ENCODE measurements around the gene TTYH3. TPM values are rescaled to one million over a fixed set of nuclear protein-coding genes. Genes with fewer than 3 reads are reported as not detected.

The TTYH3 gene
- total and polyA plus RNA-seq, 2 of the 13 experiments (the other 11 are each of a cell fraction or from before 2014, with no cell fraction given), result 26.3 to 50.0 TPM

DNA sequence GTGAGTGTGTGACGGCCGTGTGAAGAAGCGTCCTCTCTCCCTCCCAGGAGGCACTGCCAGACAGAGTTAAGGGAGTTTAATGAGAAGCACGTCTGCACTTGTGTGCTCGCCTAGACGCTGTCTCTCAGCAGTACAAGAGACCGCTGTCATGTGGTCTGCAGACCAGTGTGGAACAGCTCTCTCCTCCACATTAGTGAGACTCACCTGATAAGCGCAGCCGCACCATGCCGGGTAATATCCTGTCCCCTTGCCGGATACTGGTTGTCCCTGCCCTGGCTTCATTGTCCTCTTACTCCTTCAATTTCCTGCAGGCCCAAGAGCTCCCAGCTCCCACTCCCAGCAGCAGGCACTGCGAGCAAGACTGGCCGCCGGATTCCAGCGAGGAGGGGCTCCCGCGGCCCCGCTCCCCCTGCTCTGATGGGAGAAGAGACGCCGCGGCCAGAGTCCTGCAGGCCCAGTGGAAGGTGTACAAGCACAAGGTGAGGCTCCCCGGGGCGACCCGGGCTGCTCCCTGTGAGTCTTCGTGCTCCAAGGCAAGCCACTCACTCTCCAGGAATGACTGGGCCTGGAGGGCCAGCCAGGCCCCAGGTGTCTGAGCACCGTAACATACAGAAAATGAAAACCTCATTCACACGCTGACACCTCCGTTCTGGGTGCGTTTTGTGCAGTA is 33.5 kb upstream of the TTYH3 start:
- no peak overlapping the region for H3K4me3 ChIP-seq (replicated peaks in 1 of 3; ENCODE audit: insufficient read depth in 1 of 3, low read depth in 2 of 3, low read length in 3 of 3)
- no peak overlapping the region for H3K27ac ChIP-seq (ENCODE audit: extremely low read length, insufficient read depth, low read length)
- in situ Hi-C loops (cut with HindIII; ENCODE audit: extremely low pct_ligation_motif_present, low pct_unique_long_range_greater_than_20kb) (no loop called here), intact Hi-C loops (cut with micrococcal nuclease; ENCODE audit: unreplicated experiment) (no loop called here)
- DNase-seq (ENCODE audit: low spot score), result no peak
- H3K79me2 ChIP-seq (ENCODE audit: insufficient read depth, low read length), result no peaks in the 10 kb centered on the region
- no TSS peak for BruUV-seq (replicated peaks)
- H3K4me2 ChIP-seq (ENCODE audit: low read depth, low read length), result no peak overlapping the region
- CTCF ChIA-PET (ENCODE audit: low intra/inter-chr PET ratio, low total read pairs), result no interaction called here
- no peaks in the 10 kb centered on the region for H4K20me1 ChIP-seq (ENCODE audit: insufficient read depth, low read length)
- WGBS (ENCODE audit: low lambda C conversion rate), result 98% methylated on average over 19 of the region's 29 CpGs
- no peaks in the 10 kb centered on the region for H3K27me3 ChIP-seq (ENCODE audit: control insufficient read depth in 1 of 2, insufficient read depth in 2 of 2, low read length in 2 of 2)
- FAIRE-seq, result no peak
- no peak for ATAC-seq
- no peak overlapping the region for H3K9ac ChIP-seq (ENCODE audit: insufficient read depth, low read depth, low read length)
- POLR2A ChIA-PET, result no interaction called here
- no peak overlapping the region for H2AFZ ChIP-seq (ENCODE audit: low read length)
- H3K4me1 ChIP-seq (ENCODE audit: insufficient read depth, low read length), result no peaks in the 10 kb centered on the region
- H3K36me3 ChIP-seq (replicated peaks in 1 of 2; ENCODE audit: control insufficient read depth in 1 of 2, insufficient read depth in 2 of 2, low read length in 2 of 2), result no peaks in the 10 kb centered on the region
- no peaks in the 10 kb centered on the region for H3K9me3 ChIP-seq (ENCODE audit: low read length)
- TF ChIP-seq ZBED4 (CRISPR knock-in tag; IDR thresholded peaks at IDR 0.05; ENCODE audit: borderline replicate concordance), result no peak
- TF ChIP-seq ZNF788 (CRISPR knock-in tag; IDR thresholded peaks at IDR 0.05; ENCODE audit: borderline replicate concordance), result no peak
- TF ChIP-seq ZNF354B (CRISPR knock-in tag; IDR thresholded peaks at IDR 0.05), result no peak
- no peak for TF ChIP-seq PBX3 (CRISPR knock-in tag; IDR thresholded peaks at IDR 0.05; ENCODE audit: borderline replicate concordance)
- no peak for TF ChIP-seq MLXIP (CRISPR knock-in tag; IDR thresholded peaks at IDR 0.05; ENCODE audit: borderline replicate concordance)
- no peak for TF ChIP-seq IRX3 (CRISPR knock-in tag; IDR thresholded peaks at IDR 0.05; ENCODE audit: borderline replicate concordance, low read depth)
- no peak for TF ChIP-seq NR2F6 (IDR thresholded peaks at IDR 0.05)
- no peak for TF ChIP-seq NR2F6 (CRISPR knock-in tag; IDR thresholded peaks at IDR 0.05)
- no peak for TF ChIP-seq KAT8 (CRISPR knock-in tag; IDR thresholded peaks at IDR 0.05)
- no peak for TF ChIP-seq KDM5A (IDR thresholded peaks at IDR 0.05; ENCODE audit: borderline replicate concordance, low read length)
- no peak for TF ChIP-seq HNF4A (CRISPR knock-in tag; IDR thresholded peaks at IDR 0.05)
- no peak for TF ChIP-seq IKZF1 (IDR thresholded peaks at IDR 0.05)
- no peak for TF ChIP-seq HCFC1 (IDR thresholded peaks at IDR 0.05; ENCODE audit: low read depth, low read length)
- no peak for TF ChIP-seq PHF20 (CRISPR knock-in tag; IDR thresholded peaks at IDR 0.05)
- no peak for TF ChIP-seq CEBPB (IDR thresholded peaks at IDR 0.05; ENCODE audit: borderline replicate concordance, low read depth, low read length)
- no peak for TF ChIP-seq CCAR2 (optimal IDR thresholded peaks at IDR 0.05; ENCODE audit: low read depth, low read length)
- TF ChIP-seq ZNF275 (CRISPR knock-in tag; IDR thresholded peaks at IDR 0.05; ENCODE audit: borderline replicate concordance), result no peak

All from HepG2 (cell line).